Measurements from ENCODE around the gene FOXL1. TPM values are rescaled to one million over a fixed set of nuclear protein-coding genes. Genes with fewer than 3 reads are reported as not detected.

Gene FOXL1
- total and polyA plus RNA-seq, 2 donors, result 0.19 to 0.62 TPM

DNA sequence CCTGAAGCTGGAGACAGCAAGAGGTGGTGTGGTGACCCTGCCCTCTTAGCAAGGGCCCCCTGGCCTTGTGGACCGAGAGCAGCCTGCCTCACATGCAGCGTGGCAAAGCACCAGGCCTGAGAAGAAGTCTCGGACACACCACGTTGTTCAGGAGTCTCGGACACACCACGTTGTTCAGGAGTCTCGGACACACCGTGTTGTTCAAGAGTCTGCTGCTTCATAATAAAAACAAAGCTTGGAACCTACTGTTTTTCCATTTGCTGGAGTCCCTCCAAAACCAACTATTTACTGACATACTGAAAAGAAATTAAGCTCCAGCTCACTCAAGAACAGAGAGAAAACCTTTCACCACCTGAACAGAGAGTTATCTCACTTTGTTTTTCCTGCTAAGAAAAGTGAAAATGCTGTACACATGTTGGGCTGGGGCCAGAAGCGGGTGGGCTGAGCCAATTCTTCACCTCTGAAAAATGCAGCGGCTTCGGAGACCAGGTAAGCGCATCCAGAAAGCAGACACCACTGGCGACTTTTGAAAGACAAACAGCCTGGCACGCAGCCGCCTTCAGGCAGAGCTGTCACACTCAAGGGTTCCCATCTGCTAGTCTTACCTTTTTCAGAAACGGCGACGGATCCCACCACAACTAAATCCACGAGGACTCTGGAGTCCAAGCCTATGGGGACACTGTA is 32.3 kb upstream of the FOXL1 start:
- Histone ChIP-seq H3K27ac (ENCODE audit: low read depth in 1 of 2, low read length in 1 of 2) (peak overlapping the region in 1 of 2 donors; percentile 20), H3K9me3 (ENCODE audit: control insufficient read depth in 2 of 2, insufficient read depth in 1 of 2, low read length in 1 of 2) (no peaks in the 10 kb centered on the region), H3K27me3 (ENCODE audit: control insufficient read depth in 2 of 2, insufficient read depth in 1 of 2, low read length in 1 of 2) (no peaks in the 10 kb centered on the region), H3K4me1 (ENCODE audit: control insufficient read depth in 2 of 2, insufficient read depth in 2 of 2, low read length in 2 of 2) (peaks cover 12 to 22% of the 10 kb centered on the region in 2 donors), H3K4me3 (ENCODE audit: low read length in 2 of 2) (no peak overlapping the region), H3K36me3 (ENCODE audit: control insufficient read depth in 2 of 2, insufficient read depth in 2 of 2, low read length in 1 of 2) (peaks cover 31 to 34% of the 10 kb centered on the region in 2 donors)
- 92% methylated on average over 19 of the region's 19 CpGs for WGBS
- no peak for DNase-seq (ENCODE audit: low read depth in 6 of 9, low spot score in 9 of 9)

DNA sequence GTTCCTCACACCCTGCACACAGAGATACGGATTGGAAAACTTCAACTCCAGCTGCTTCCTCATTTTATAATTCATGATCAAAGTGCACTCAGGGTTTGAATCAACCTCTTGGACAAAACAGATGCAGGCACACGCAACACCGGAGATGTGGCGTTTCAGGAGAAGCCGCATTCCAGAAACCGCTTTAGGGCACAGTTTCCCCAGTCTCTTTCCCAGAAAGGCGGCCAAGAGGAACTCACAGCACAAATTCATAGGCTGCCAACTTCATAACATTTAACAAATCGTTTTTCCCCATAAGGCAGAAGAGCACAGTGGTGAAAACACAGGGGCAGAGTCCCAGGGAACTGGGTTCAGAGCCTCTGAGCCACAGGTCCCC is 31.7 kb upstream of the FOXL1 start:
- peaks cover 30 to 33% of the 10 kb centered on the region in 2 donors for H3K36me3 ChIP-seq (ENCODE audit: control insufficient read depth in 2 of 2, insufficient read depth in 2 of 2, low read length in 1 of 2)
- H3K27me3 ChIP-seq (ENCODE audit: control insufficient read depth in 2 of 2, insufficient read depth in 1 of 2, low read length in 1 of 2), result no peaks in the 10 kb centered on the region
- H3K9me3 ChIP-seq (ENCODE audit: control insufficient read depth in 2 of 2, insufficient read depth in 1 of 2, low read length in 1 of 2), result no peaks in the 10 kb centered on the region
- 95% methylated on average over 8 of the region's 8 CpGs for WGBS
- DNase-seq (ENCODE audit: low read depth in 6 of 9, low spot score in 9 of 9), result no peak
- H3K4me1 ChIP-seq (ENCODE audit: control insufficient read depth in 2 of 2, insufficient read depth in 2 of 2, low read length in 2 of 2), result peaks cover 12 to 24% of the 10 kb centered on the region in 2 donors
- no peak overlapping the region for H3K4me3 ChIP-seq (ENCODE audit: low read length in 2 of 2)
- H3K27ac ChIP-seq (ENCODE audit: low read depth in 1 of 2, low read length in 1 of 2), result peak overlapping the region in 1 of 2 donors; percentile 21

DNA sequence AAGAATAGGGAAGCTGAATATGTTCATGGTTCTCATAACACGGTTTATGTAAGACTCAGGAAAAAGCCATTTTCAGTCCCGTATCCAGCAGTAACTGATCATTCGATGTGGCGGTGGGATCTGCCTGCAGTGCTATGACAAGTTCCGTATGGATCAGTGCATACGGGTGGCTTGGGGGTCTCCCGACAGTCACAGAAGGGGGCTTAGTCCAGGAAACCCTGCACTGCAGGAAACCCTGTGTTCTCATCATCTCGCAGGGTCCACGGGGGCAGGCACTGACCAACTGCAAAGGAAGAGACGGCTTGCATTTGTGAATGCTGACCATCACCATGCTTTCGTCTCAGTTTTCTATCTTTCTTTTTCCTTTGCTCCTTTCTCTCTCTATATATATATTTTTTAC is 31.1 kb upstream of the FOXL1 start:
- peaks cover 26 to 29% of the 10 kb centered on the region in 2 donors for H3K36me3 ChIP-seq (ENCODE audit: control insufficient read depth in 2 of 2, insufficient read depth in 2 of 2, low read length in 1 of 2)
- DNase-seq (ENCODE audit: low read depth in 6 of 9, low spot score in 9 of 9), result no peak
- H3K27me3 ChIP-seq (ENCODE audit: control insufficient read depth in 2 of 2, insufficient read depth in 1 of 2, low read length in 1 of 2), result no peaks in the 10 kb centered on the region
- no peak overlapping the region for H3K4me3 ChIP-seq (ENCODE audit: low read length in 2 of 2)
- H3K9me3 ChIP-seq (ENCODE audit: control insufficient read depth in 2 of 2, insufficient read depth in 1 of 2, low read length in 1 of 2), result no peaks in the 10 kb centered on the region
- WGBS, result 98% methylated on average over 11 of the region's 11 CpGs
- no peak overlapping the region for H3K27ac ChIP-seq (ENCODE audit: low read depth in 1 of 2, low read length in 1 of 2)
- H3K4me1 ChIP-seq (ENCODE audit: control insufficient read depth in 2 of 2, insufficient read depth in 2 of 2, low read length in 2 of 2), result peaks cover 12 to 27% of the 10 kb centered on the region in 2 donors

DNA sequence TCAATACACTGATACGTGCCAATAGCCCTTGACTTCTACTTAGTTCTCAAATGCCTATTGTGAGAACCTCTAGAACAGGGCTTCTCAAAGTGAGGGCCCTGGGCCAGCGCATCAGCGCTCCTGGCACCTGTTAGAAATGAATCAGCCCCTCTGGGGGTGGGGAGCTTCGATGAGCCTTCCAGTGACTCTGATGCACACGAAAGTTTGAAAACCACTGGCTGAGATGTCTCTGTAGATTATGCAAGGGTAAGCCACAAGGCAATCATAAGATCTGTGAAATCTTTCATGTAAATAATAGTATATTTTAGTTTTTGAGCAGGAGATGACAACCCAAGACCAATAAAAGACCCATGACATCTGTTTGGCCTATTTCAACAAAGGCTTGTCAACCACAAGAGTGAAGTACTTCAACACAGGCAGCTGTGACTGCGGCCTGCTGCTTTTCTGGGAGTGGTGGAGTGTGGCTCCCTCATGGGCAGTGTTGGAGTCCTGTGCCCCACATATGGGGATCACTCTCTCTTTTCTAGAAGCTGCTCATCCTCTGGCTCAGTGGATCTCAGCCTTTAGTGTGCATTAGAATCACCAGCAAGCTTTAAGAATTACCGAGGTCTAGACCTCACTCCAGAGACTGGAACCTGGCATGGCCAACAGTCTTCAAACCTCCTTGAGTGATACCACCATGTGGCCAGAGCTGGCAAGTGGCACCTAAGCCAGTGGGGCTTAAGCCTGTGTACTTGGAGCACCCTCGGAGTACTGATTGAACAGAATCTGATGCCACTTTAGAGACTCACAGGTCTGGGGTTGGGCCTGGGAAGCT is 29.1 kb upstream of the FOXL1 start:
- Histone ChIP-seq H3K27me3 (ENCODE audit: control insufficient read depth in 2 of 2, insufficient read depth in 1 of 2, low read length in 1 of 2) (no peaks in the 10 kb centered on the region), H3K9me3 (ENCODE audit: control insufficient read depth in 2 of 2, insufficient read depth in 1 of 2, low read length in 1 of 2) (no peaks in the 10 kb centered on the region), H3K36me3 (ENCODE audit: control insufficient read depth in 2 of 2, insufficient read depth in 2 of 2, low read length in 1 of 2) (peaks cover 18 to 23% of the 10 kb centered on the region in 2 donors), H3K4me1 (ENCODE audit: control insufficient read depth in 2 of 2, insufficient read depth in 2 of 2, low read length in 2 of 2) (peaks cover 14 to 30% of the 10 kb centered on the region in 2 donors), H3K27ac (ENCODE audit: low read depth in 1 of 2, low read length in 1 of 2) (peak overlapping the region in 1 of 2 donors; percentile 37), H3K4me3 (ENCODE audit: low read length in 2 of 2) (no peak overlapping the region)
- peak in 4 of 9 donors; percentile 41 to 73 (median 42) for DNase-seq (ENCODE audit: low read depth in 6 of 9, low spot score in 9 of 9)
- 50% methylated on average over 8 of the region's 8 CpGs for WGBS

DNA sequence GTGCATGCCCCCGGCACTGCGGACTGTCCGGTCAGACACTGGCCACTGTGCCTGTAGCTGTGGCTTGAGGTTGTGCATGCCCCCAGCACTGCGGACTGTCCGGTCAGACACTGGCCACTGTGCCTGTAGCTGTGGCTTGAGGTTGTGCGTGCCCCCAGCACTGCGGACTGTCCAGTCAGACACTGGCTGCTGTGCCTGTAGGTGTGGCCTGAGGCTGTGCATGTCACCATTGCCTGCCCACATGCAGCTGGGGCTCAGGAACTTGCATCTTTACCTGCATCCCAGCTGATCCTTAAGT is 28.5 kb upstream of the FOXL1 start:
- WGBS, result 99% methylated on average over 7 of the region's 7 CpGs
- no peak for DNase-seq (ENCODE audit: low read depth in 6 of 9, low spot score in 9 of 9)
- H3K4me3 ChIP-seq (ENCODE audit: low read length in 2 of 2), result no peak overlapping the region
- H3K27ac ChIP-seq (ENCODE audit: low read depth in 1 of 2, low read length in 1 of 2), result no peak overlapping the region
- H3K9me3 ChIP-seq (ENCODE audit: control insufficient read depth in 2 of 2, insufficient read depth in 1 of 2, low read length in 1 of 2), result no peaks in the 10 kb centered on the region
- peaks cover 18 to 23% of the 10 kb centered on the region in 2 donors for H3K36me3 ChIP-seq (ENCODE audit: control insufficient read depth in 2 of 2, insufficient read depth in 2 of 2, low read length in 1 of 2)
- no peaks in the 10 kb centered on the region for H3K27me3 ChIP-seq (ENCODE audit: control insufficient read depth in 2 of 2, insufficient read depth in 1 of 2, low read length in 1 of 2)
- H3K4me1 ChIP-seq (ENCODE audit: control insufficient read depth in 2 of 2, insufficient read depth in 2 of 2, low read length in 2 of 2), result peaks cover 18 to 34% of the 10 kb centered on the region in 2 donors

DNA sequence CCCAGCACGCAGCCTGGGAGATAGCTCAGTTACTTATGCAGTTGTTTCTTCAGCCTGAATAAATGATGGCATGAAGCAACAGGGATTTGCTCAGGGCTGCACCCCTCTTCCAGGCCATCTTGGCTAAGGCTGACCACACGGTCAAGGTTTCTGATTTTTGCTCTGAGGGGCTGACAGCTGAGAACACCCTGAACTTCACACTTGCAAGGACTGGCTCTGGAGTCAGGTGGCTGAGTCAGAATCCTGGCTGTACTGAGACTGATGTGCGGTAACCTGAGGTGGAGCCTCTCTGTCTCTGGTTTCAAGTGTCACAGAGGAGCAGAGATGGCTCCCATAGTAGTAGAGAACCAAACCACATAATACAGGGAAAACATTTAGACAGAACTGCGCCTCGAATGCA is 28.1 kb upstream of the FOXL1 start:
- 96% methylated on average over 5 of the region's 5 CpGs for WGBS
- no peak overlapping the region for H3K4me3 ChIP-seq (ENCODE audit: low read length in 2 of 2)
- H3K36me3 ChIP-seq (ENCODE audit: control insufficient read depth in 2 of 2, insufficient read depth in 2 of 2, low read length in 1 of 2), result peaks cover 17 to 23% of the 10 kb centered on the region in 2 donors
- H3K27me3 ChIP-seq (ENCODE audit: control insufficient read depth in 2 of 2, insufficient read depth in 1 of 2, low read length in 1 of 2), result no peaks in the 10 kb centered on the region
- no peak overlapping the region for H3K27ac ChIP-seq (ENCODE audit: low read depth in 1 of 2, low read length in 1 of 2)
- H3K4me1 ChIP-seq (ENCODE audit: control insufficient read depth in 2 of 2, insufficient read depth in 2 of 2, low read length in 2 of 2), result peaks cover 18 to 36% of the 10 kb centered on the region in 2 donors
- H3K9me3 ChIP-seq (ENCODE audit: control insufficient read depth in 2 of 2, insufficient read depth in 1 of 2, low read length in 1 of 2), result no peaks in the 10 kb centered on the region
- DNase-seq (ENCODE audit: low read depth in 6 of 9, low spot score in 9 of 9), result no peak

DNA sequence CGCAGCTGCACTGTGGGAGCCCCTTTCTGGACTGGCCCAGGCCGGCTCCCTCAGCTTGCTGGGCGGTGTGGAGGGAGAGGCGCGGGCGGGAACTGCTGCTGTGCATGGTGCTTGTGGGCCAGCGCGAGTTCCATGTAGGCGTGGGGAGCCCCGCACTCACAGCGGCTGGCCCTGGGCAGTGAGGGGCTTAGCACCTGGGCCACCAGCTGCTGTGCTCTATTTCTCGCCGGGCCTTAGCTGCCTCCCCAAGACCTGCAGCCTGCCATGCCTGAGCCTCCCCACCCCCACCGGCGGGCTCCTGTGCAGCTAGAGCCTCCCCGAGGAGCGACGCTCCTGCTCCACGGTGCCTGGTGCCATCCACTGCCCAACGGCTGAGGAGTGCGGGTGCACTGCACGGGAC is 25.0 kb upstream of the FOXL1 start:
- Histone ChIP-seq H3K27ac (ENCODE audit: low read depth in 1 of 2, low read length in 1 of 2) (no peak overlapping the region), H3K4me1 (ENCODE audit: control insufficient read depth in 2 of 2, insufficient read depth in 2 of 2, low read length in 2 of 2) (peaks cover 24 to 41% of the 10 kb centered on the region in 2 donors), H3K36me3 (ENCODE audit: control insufficient read depth in 2 of 2, insufficient read depth in 2 of 2, low read length in 1 of 2) (peaks cover 4 to 9% of the 10 kb centered on the region in 2 donors), H3K9me3 (ENCODE audit: control insufficient read depth in 2 of 2, insufficient read depth in 1 of 2, low read length in 1 of 2) (no peaks in the 10 kb centered on the region), H3K4me3 (ENCODE audit: low read length in 2 of 2) (no peak overlapping the region), H3K27me3 (ENCODE audit: control insufficient read depth in 2 of 2, insufficient read depth in 1 of 2, low read length in 1 of 2) (peaks cover 7 to 9% of the 10 kb centered on the region in 2 donors)
- WGBS, result 98% methylated on average over 22 of the region's 22 CpGs
- DNase-seq (ENCODE audit: low read depth in 6 of 9, low spot score in 9 of 9), result no peak

DNA sequence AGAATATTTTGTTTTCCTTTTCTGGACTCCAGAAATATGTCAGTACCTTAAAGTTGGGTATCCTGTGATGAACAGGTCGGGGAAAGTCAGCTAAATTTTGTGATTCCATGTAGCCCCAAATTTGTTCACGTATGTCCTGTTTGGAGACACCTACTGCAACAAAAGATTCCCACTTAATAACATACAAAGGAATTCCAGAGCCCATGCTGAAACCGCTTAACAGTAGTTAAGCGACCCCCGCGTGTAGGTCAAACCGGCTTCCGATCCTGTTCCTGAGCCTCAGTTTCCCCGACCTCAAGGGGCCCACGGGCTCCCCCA is 23.8 kb upstream of the FOXL1 start:
- Histone ChIP-seq H3K27ac (ENCODE audit: low read depth in 1 of 2, low read length in 1 of 2) (peak overlapping the region; percentile 75 to 84), H3K36me3 (ENCODE audit: control insufficient read depth in 2 of 2, insufficient read depth in 2 of 2, low read length in 1 of 2) (peaks cover 4 to 9% of the 10 kb centered on the region in 2 donors), H3K4me1 (ENCODE audit: control insufficient read depth in 2 of 2, insufficient read depth in 2 of 2, low read length in 2 of 2) (peaks cover 21 to 30% of the 10 kb centered on the region in 2 donors), H3K9me3 (ENCODE audit: control insufficient read depth in 2 of 2, insufficient read depth in 1 of 2, low read length in 1 of 2) (no peaks in the 10 kb centered on the region), H3K4me3 (ENCODE audit: low read length in 2 of 2) (peak overlapping the region; percentile 94 to 95), H3K27me3 (ENCODE audit: control insufficient read depth in 2 of 2, insufficient read depth in 1 of 2, low read length in 1 of 2) (peaks cover 9 to 12% of the 10 kb centered on the region in 2 donors)
- 10% methylated on average over 10 of the region's 10 CpGs for WGBS
- no peak for DNase-seq (ENCODE audit: low read depth in 6 of 9, low spot score in 9 of 9)

DNA sequence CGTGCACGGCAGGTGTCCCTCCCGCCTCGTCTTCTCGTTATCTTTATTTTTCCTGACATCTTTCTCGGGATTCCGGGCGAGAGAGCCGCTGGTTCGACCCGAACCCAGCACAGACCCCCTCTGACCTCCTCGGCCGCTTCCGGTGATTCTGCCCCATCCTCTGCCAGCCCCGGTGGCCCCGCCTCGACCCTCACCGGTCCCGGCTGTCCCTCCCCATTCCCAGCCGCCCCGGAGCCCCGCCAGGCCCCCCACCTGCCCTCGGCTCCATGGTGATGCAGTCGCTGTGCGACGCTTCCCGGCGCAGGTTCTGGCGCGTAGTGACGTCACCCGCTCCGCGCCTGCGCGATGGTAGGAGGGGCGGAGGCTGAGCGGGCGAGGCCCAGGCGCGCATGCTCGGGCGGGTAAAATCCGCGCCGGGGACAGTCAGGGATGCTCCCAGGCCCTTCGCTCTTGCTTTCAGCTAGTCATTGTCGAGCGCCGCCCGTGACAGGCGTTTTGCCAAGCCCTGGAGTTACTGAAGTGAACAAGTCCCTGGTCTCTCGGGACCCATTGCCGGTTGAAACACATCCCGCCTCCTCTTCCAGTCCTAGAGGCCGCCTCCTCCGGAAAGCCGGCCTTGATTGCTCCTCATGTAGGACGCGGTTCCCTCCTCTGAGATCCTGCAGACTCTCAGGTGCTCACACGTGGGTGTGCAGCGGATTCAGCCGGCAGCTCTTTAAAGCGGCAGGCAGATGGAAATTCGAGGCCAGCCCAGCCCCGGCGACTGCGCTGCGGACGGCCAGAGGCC is 23.2 kb upstream of the FOXL1 start, which contains the start of gene MTHFSD:
Gene MTHFSD, minus strand, starts transcription at position 319 of the 787 bp plus-strand sequence. Its CDS starts 51 bp downstream, at position 268.
- Histone ChIP-seq H3K27me3 (ENCODE audit: control insufficient read depth in 2 of 2, insufficient read depth in 1 of 2, low read length in 1 of 2) (peaks cover 9 to 12% of the 10 kb centered on the region in 2 donors), H3K36me3 (ENCODE audit: control insufficient read depth in 2 of 2, insufficient read depth in 2 of 2, low read length in 1 of 2) (peaks cover 4 to 9% of the 10 kb centered on the region in 2 donors), H3K4me3 (ENCODE audit: low read length in 2 of 2) (peak within 1 kb of the TSS; percentile 94 to 95), H3K4me1 (ENCODE audit: control insufficient read depth in 2 of 2, insufficient read depth in 2 of 2, low read length in 2 of 2) (peaks cover 16 to 25% of the 10 kb centered on the region in 2 donors), H3K9me3 (ENCODE audit: control insufficient read depth in 2 of 2, insufficient read depth in 1 of 2, low read length in 1 of 2) (no peaks in the 10 kb centered on the region), H3K27ac (ENCODE audit: low read depth in 1 of 2, low read length in 1 of 2) (peak within 1 kb of the TSS; percentile 75 to 84)
- DNase-seq (ENCODE audit: low read depth in 6 of 9, low spot score in 9 of 9), result peak; percentile 76 to 96 (median 91)
- WGBS, result 4% methylated on average over 70 of the region's 70 CpGs

Data from thymus (tissue), 11 donors.